Activated CD8-positive, alpha-beta memory T cell treated with anti-CD3 and anti-CD28 coated beads for 4 hours (primary cell): Measurements from ENCODE around the gene DDX25.

Source experiments
- DNase-seq, 2 donors: peaks; one replicate each; pipeline ENCODE4 v3.0.0-alpha.2; 2020; ENCODE audit warnings: low read depth in 2 of 2

DDX25 gene

DNA sequence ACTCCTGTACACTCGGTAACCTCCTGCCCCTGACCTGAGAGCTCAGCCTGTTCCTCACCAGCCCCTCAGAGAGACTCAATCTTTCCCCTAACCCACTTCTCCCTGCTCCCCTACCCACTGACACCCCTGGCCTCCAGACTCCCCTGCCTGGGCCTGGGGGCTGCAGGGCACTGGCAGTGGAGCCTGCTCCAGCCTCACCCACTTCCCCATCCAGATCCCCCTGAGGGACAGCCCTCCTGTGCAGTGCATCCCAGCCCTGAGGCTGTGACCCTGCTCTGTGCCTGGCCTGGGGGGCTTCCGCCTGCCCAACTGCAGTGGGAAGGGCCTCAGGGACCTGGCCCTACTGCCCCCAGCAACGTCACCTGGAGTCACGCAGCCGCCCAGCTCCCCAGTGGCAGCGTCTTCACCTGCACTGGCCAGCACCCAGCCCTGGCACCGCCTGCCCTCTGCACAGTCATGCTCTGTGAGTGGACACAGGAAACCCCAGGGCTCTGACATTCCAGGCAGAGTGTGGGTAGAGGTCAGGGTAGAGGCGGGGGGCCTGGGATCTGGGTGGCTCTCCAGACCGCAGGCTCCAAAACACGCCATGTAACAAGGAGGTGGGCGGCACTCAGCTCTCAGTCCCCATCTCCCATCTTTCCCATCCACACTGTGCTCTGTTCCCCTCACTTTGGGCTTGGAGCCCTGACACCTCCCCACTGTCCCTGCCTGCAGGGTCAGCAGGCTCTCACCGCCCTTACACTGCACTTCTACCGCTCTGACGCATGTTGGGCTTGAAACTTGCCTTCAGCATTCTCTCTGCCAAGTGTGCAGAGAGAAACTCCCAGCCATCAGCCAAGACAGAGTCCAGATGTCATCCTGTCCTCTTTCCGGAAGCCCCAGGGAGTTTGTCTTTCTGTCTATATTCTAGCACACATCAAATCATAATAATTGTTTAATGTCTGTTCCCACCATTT is 46.7 kb downstream of the DDX25 start:
- DNase-seq = no peak

DNA sequence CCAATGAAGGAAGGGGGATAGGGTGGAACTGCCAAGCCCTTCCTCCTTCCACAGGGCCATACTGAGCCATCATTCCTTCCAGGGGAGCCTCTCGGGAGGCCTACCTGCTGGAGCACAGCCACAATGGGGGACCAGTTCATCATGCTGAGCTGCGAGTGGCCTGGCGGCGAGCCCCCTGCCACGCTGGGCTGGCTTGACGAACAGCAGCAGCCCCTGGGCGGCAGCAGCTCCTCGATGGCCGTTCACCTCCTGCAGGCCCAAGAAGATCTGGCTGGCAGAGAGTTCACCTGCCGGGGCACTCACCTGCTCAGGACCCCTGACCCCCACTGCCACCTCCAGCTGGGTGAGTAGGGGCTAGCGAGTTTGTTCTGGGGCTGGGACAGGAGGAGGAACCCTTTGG is 47.4 kb downstream of the DDX25 start:
- no peak for DNase-seq

DNA sequence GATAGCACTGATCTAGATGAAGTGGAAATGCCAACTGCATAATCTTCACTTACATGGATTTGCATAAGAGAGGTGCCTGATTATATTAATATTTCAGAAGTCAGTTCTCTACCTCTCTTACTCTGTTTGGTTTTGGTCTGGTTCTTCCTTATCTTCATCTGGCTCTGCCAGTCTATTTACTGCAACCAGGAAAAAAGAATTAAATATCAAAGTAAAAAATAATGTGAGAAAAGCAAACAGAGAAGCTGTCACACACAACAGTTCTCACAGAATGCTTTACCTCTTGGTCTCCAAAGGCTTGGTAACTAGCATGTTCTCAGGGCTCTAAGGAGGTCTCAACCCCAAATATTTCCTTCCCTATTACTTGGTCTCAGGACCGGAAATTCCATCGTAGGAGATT is 48.3 kb downstream of the DDX25 start:
- DNase-seq = no peak

DNA sequence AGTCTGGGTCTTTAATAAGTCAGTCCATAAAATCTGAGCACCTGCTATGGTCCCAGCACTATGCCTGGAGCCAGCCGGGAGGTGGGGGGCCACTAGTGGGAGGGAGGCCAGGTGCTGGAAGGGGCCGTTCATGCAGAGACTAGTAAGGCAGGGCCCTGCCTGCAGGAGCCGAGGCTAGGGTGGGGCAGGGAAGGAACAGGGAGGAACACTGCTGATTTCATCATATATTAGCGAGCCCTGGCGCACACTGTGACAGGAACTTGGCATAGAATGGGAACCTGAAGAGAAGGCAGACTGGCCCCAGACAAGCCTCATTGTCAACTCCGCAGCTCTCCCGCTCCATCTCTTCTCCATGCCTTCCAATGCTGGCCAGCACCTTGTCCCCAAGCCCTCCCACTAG is 48.7 kb downstream of the DDX25 start:
- DNase-seq = no peak

DNA sequence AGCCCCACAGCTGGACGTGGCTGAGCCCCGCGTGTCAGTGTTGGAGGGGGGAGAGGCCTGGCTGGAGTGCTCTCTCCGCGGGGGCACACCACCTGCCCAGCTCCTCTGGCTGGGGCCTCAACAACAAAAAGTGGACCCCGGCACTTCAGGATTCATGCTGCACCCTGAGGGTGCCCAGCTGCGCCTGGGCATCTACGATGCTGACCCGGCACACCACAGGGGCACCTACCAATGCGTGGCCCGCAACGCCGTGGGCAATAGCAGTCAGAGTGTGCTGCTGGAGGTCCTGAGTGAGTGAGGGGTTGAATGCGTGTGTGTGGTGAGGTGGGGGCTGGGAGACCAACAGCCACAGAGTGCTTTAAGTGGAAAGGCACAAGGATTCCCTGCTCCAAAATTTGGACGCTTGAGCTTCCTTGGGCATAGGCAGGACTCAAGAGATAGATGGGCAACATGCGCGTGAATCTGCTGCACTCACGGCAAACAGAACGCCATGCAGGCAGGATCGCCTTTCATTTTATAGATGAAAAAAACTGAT is 49.2 kb downstream of the DDX25 start:
- DNase-seq = no peak

DNA sequence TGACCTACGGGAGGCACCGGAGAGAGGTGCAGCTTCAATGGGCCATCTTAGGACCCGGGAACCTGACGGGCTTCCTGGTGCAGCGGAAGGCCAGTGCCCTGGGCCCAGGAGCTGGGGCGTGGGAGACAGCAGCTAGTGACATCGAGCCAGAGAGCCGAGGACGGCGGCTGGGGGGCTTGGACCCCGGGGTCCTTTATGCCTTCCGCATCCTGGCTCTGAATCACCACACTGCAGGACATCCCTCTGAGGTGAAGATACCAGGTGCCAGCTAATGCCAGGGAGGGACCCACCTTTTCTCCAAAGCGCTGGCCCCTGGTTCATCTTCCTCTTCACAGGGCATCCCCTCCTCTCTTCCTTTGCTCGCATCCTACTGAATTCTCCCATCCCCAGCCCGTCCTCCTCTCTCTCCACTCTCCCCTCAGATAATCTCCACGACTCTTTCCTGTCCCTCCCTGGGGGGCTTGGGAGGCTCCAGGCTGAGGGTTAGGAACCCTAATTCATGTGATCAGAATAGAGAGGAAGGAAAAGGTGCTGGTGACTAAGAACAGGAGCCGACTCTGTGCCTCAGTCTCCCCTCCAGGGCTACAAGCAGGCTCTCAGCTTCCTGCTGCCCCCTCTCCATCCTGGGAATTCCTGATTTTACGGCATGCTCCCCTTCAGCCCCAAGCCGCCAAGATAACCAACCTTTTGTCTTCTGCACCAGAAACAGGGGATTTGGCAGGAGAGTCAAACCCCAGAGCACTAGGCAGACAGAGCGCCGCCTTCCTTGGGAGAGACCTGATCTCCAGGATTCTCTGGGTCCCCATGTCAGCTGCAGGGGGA is 50.0 kb downstream of the DDX25 start:
- DNase-seq = no peak

DNA sequence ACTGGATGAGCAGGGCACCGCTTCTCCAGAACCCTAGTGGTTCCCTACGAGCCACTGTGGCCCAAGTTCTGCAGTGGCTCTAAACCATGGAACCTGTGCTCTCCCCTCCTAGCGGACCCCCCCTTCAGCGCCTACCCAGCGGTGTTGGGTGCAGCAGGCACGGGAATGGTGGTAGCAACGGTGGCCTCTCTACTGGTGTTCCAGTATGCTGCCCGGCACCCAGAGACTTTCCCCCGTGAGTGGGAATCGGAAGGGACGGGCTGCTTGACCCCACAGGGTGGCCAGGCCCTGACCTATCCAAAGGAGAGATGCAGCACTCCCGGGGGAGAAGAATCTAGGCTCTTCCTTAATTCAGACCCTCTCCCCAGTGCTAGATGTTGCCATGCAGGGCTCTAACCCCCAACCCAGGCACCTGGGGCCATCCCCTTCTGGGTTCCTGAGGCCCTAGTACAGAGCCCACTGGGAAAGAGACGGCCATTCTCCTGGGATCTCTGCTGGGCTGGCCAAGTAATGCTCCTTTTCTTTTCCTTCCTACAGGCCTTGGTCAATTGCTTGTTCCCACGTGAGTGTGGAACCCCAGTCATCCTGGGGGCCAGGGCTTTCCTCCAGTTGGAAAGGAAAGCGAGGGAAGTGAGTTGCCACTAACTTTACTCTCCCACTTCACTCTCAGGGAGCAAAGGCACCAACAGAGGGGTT is 50.8 kb downstream of the DDX25 start:
- no peak for DNase-seq

DNA sequence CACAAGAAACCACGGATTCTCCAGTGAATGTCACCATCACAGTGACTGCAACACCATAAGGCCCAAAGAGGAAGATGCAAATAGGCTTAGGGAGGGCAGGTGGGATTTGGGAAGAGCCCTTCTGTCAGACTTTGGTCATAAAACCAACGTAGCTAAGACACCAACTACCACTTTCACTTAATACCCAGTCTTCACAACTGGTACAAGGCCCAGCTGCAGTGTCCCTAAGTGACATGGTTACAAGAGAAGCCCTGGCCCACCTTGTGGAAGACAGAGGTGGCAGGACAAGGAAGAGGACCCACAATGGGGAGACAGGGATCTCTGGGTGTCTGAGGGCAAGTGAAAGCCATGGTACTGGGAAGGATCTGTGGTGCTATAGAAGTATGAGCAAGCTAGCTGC is 51.5 kb downstream of the DDX25 start:
- DNase-seq = no peak

DNA sequence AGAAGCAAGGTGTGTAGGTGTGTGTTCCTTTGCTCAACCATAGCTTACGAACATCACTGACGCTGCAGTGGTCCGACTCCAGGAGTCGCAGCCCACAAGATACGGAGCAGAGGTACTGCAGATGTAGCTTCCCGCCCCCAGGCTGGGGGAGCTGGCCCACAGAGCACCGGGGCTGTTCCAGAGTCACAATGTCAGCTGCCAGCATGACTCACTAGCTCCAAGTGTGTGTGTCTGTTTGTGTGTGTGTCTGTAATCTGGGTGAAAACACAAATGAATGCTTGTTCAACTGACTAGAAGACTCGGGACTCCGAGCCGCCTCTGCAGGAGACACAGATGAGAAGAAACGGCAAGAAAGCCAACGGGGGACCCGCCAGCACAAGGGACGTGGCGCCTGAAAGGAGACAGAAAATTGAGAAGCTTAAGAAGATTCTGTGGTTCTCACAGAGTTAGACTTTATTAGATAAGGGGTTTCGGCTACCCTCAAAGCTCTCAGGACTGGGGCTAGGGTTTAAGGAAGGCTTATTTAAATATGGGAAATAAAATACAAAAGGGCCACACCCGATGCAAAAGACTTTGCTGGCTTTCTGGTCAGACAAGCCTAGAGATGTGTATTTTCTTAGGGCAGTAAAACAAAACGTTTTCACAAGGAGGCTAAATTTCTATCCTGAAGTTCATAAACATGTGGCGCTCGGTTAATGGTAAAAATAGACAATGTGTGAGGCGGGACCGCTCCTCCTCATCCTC is 52.3 kb downstream of the DDX25 start:
- no peak for DNase-seq

DNA sequence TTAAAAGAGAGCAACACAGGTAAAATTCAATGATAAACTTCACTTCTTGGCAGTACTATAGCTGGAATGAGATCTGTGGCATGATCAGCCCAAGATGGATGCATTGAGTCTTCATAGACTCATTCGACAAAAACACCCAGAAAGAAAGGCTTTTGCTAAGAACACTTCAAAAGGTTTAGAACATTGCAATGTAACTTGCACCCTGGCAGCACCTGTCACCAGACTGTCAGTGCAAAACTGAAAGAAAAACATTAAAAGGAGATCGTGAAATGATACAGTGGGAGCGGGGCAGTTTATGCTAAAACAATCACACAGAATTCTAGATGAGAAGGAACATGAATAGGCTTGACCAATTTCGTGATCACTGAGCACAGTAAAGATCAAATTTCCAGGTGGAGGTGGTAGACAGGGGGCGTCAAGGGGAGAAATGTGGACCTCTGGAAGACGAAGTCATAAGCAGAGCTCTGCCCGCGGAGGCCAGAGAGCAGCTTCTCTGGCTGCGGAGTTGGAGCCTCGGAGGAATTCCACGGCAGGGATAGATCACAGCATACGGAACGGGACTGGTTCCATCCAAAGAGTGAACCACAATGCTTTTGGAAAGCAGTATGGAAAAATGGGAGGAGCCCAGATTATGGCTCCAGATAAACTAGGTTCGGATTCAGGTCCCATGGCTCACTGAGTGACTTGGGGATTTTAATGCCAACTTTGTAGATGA is 53.5 kb downstream of the DDX25 start:
- DNase-seq = no peak

DNA sequence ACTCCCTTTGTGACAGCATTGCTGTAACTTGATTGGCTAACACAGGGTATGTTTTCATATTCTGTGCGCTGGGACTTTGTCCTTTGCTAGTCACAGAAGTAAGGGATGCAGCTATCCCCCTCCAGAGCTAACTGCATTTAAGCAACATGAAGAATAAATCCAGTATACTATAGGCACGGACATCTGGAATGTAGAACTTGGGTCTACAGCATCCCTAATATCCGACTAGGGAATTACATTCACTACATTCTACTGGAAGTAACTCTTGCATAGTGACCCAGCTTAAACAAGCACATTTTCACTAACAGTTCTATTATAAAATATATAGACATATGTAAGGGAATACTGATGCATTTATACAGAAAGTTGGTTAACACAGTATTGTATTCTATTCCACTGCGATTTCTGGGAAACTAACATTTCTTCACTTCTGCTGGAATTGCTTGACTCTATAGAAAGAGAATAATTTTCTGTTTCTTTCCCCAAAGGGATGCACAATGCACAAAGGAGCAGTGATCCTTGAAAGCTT is 54.6 kb downstream of the DDX25 start:
- DNase-seq = no peak

DNA sequence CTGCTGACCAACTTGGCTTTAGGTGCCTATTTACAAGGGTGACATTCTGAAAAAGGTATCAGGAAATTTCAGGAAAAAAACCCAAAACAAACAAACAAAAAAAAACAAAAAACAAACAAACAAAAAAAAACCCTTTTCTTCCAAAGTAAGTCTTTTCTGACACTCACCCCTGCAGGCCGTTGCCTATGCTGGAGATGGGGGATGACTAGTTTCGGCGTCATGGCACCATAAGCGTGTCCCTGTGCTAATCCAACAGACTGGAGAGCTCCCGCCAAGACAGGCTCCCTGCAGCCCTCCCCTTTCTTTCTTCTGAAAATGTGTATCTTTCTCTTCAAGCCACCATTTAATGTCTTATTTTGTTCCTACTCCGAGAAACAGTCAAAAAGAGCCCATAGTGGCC is 55.2 kb downstream of the DDX25 start:
- DNase-seq = no peak

DNA sequence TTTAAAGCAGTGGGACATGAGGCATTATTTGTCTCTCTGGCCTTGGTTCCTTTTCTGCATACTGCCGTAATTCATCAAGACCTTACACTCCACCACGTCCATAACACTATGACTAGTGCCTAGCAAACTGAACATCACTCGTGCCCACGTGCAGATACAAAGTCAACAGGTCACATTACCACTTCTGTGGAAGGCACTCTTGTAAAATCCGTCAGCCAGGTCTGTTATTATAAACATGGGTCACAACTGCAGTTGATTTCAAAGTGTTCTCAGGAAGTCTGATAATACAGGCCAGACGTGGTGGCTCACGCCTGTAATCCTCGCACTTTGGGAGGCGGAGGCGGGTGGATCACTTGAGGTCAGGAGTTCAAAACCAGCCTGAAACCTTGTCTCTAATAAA is 55.6 kb downstream of the DDX25 start:
- no peak for DNase-seq

DNA sequence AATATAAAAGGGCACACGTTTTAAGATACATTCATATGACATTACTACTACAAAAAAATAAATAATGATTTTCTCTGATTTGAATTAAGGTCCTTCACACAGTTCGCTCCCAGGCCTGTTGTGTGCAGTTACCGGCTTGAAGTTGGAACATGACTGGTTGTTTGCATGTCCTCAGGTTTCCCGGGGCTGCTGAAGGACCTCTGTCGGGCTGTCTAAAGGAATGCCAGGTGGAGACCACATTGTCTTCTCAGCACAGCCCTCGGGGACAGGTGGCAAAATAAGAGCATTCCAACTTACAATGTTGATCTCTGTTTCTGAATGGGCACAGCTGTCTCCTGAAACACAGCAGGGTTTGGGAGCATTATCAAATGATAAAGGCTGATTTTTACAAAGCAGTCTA is 56.5 kb downstream of the DDX25 start:
- DNase-seq = no peak

DNA sequence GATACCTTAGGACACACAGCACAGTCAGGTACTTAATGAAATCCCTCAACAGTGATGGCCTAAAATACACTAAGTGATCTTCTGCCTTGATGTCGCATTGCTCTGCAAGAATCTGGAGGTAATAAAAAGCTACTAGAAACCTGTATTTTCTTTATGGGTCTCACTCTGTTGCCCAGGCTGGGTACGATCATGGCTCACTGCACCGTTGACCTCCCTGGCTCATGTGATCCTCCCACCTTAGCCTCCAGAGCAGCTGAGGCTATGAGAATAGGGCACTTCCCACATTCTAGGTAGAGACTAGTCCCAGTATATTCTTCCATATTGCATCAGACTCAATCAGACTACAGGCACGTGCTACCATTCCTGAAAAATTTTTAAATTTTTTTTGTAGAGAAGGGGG is 63.2 kb downstream of the DDX25 start:
- no peak for DNase-seq

DNA sequence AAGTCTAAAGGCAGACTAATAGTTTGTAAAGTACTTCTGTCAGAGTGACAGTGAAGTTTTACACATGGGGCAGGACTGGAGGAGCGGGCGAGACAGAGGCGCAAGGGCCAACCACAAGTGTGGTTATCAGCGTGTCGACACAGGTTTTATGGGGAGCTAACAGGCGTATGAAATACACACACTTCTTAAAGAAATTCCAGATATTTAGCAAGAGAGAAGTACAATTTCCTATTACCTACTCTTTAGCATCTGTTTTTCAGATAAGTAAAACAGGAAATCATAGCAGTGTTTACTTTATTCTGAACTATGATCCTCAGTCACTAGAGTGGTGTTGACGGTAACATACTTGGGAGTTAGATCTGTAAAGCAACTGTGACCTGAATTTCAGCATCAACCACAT is 64.0 kb downstream of the DDX25 start:
- no peak for DNase-seq

DNA sequence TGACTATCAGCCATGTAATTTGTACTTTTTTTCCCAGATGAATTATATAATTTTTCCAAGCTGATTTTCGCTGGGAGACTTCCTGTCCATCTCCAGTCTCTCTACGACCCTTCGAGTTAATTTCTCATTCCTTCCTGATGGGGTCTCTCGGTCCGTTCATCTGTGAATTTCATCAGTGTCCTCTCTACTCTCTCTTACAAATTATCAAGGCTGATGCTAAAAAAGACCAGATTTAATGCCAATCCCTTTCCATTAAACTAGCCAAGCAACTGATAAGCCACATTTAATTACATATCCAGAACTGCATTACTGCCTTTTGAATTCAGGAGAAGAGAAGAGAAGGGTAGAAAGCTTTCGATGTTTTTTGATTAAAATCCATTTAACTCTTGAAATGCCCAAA is 67.3 kb downstream of the DDX25 start:
- DNase-seq = no peak

DNA sequence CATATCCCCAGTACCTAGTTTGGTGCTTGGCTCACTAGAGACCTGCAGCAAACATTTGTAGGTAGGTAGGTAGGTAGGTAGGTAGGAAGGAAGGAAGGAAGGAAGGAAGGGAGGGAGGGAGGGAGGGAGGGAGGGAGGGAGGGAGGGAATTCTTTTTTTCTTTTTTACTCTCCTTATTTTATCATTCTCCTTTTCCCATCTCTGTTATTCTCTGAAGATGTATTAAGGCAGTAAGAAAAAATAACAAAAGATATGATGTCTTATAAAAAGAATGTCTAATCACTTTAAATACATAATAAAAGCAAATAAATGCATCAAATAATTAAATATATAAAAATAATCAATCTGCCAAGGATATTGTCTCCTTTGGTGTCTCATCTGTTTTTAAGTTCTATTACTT is 70.0 kb downstream of the DDX25 start:
- no peak for DNase-seq

DNA sequence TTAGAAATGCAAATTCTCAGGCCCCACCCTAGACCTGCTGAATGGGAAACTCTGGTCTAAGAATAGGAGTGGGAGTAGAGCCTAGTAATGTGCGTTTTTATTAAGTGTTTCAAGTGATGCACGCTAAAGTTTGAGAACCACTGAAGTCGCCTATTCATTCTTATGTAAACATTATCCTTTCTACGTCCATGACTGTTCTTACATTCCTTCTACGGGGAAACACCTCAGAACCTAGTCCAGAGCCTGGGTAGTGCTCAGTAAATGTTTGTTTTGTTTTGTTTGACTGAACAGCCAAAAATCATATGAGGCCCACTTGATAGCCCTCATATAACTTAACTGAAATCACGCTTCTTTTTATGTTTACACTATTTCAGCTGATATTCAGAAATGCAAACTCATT is 71.3 kb downstream of the DDX25 start:
- DNase-seq = no peak

DNA sequence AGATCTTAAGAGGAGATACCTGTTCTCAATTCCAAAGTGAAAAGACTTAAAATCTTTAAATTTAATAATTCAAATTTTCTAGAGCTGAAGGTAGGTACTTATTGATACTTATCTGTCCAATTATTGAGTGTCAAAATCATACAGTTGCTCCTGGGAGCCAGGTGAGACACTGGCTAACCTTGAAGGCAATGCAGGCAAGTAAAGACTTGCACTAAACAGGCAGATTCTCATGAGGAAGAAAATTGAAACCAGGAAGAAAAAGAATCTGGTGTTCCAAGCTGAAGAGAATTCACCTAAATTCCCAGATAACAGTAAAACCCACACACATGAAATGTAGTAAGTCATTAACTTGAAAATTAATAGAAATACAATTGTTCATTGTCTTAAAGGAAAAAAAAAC is 71.8 kb downstream of the DDX25 start:
- DNase-seq = no peak

DNA sequence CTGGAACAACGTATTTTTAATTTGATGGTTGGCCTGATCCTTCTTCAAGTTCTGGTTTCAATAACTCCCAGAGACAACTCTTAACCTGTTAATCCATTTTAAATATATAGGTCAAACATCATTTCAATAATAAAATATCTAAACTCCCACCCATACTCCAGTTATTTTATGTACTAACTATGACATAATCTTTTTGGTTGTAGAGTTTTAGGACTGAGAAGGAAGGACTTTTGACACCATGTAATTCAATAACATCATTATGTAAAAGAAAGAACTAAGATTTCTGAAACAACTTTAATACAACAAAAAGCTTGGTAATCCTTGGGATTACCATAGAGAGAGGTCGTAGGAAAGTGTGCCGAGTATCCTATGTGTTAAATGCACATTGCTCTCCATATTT is 73.0 kb downstream of the DDX25 start:
- no peak for DNase-seq
